SK-N-SH (cell line): ENCODE results near the gene ZGPAT. TPM values are rescaled to one million over a fixed set of nuclear protein-coding genes. Genes with fewer than 3 reads are reported as not detected.
A peak's percentile ranks its signal among the peaks of the same experiment; 100 is the strongest.

Experiments
- CTCF ChIA-PET: fragments of 300-600, 350-600 bp; formaldehyde crosslinking; extraction: SDS; loops from one replicate; lab custom pipeline; 2021; lab: Yijun Ruan, JAX
- POLR2A ChIA-PET: fragments of 350-600 bp; sonication (Branson Sonifier 250); formaldehyde crosslinking; extraction: SDS; loops from one replicate; lab custom pipeline; 2020; ENCODE audit warnings: antibody characterized with exemption, inconsistent platforms; lab: Yijun Ruan, JAX
- DNase-seq: peaks from one replicate; pipeline ENCODE4 v3.0.0; 2012
- H2AFZ ChIP-seq: fragments of 200-600 bp; sonication (generic); 2 replicates; pipeline ENCODE4 v1.8.1; 2016; ENCODE audit warnings: antibody characterized with exemption, mild to moderate bottlenecking, low read depth
- H3F3A ChIP-seq: fragments of 200-600 bp; sonication (generic); replicated peaks from 2 replicates; pipeline ENCODE3; 2016; ENCODE audit warnings: antibody characterized with exemption, mild to moderate bottlenecking; ENCODE audit not compliant: insufficient read depth
- H3K27ac ChIP-seq, 2 experiments: fragments of 200-500 bp in 1 of 2; fragments of 200-600 bp in 1 of 2; sonication (Bioruptor generic) in 1 of 2; sonication (generic), shearing (Covaris generic) in 1 of 2; 2 replicates each; pipeline versions ENCODE4 v1.5.1 to v1.6.1; 2014 to 2016; ENCODE audit warnings: low read depth in 2 of 2, inconsistent platforms in 1 of 2, low read length in 1 of 2, mild to moderate bottlenecking in 1 of 2, mixed read lengths in 1 of 2
- H3K27me3 ChIP-seq: fragments of 200-600 bp; sonication (generic), shearing (Covaris generic); 2 replicates; pipeline ENCODE4 v1.6.1; 2016; ENCODE audit warnings: mixed run types; ENCODE audit not compliant: insufficient read depth
- H3K36me3 ChIP-seq, 2 experiments: fragments of 200-500 bp in 1 of 2; fragments of 200-600 bp in 1 of 2; sonication (Bioruptor generic) in 1 of 2; sonication (generic) in 1 of 2; replicated peaks in 1 of 2; 2 replicates each; pipeline versions ENCODE3 to v1.5.1; 2014 to 2016; ENCODE audit warnings: low read length in 1 of 2, mild to moderate bottlenecking in 1 of 2; ENCODE audit not compliant: insufficient read depth in 2 of 2, control insufficient read depth in 1 of 2
- H3K4me1 ChIP-seq, 2 experiments: fragments of 200-500 bp in 1 of 2; fragments of 200-600 bp in 1 of 2; sonication (Bioruptor generic) in 1 of 2; sonication (generic), shearing (Covaris generic) in 1 of 2; 2 replicates each; pipeline versions ENCODE4 v1.5.1 to v1.6.1; 2014 to 2016; ENCODE audit warnings: low read depth in 1 of 2, low read length in 1 of 2, mixed run types in 1 of 2; ENCODE audit not compliant: insufficient read depth in 2 of 2, control insufficient read depth in 1 of 2
- H3K4me2 ChIP-seq: fragments of 200-600 bp; sonication (generic), shearing (Covaris generic); 2 replicates; pipeline ENCODE4 v1.6.1; 2017; ENCODE audit warnings: mixed run types
- H3K4me3 ChIP-seq, 2 experiments: fragments of 200-500 bp in 1 of 2; fragments of 200-600 bp in 1 of 2; sonication (Bioruptor generic) in 1 of 2; sonication (generic), shearing (Covaris generic) in 1 of 2; 2 replicates each; pipeline versions ENCODE4 v1.5.1 to v1.8.1; 2014 to 2016; ENCODE audit warnings: low read depth in 2 of 2, inconsistent platforms in 1 of 2, low read length in 1 of 2, mild to moderate bottlenecking in 1 of 2, mixed read lengths in 1 of 2, moderate library complexity in 1 of 2
- H3K79me2 ChIP-seq: fragments of 200-600 bp; sonication (generic); 2 replicates; pipeline ENCODE4 v1.8.1; 2017; ENCODE audit warnings: mild to moderate bottlenecking; ENCODE audit not compliant: insufficient read depth
- H3K9ac ChIP-seq: fragments of 200-600 bp; sonication (generic); 2 replicates; pipeline ENCODE4 v1.6.1; 2017; ENCODE audit warnings: mixed run types
- H3K9me2 ChIP-seq: fragments of 200-600 bp; sonication (generic); 2 replicates; pipeline ENCODE4 v1.6.1; 2017; ENCODE audit warnings: mixed run types
- H3K9me3 ChIP-seq: fragments of 200-600 bp; sonication (generic); 2 replicates; pipeline ENCODE4 v1.6.1; 2017; ENCODE audit warnings: mixed run types, mild to moderate bottlenecking, moderate library complexity
- H4K20me1 ChIP-seq: fragments of 200-600 bp; sonication (generic); 2 replicates; pipeline ENCODE4 v1.6.1; 2017; ENCODE audit warnings: mild to moderate bottlenecking, mixed run types; ENCODE audit not compliant: insufficient read depth
- CHD2 ChIP-seq: fragments of 150-350 bp; IDR thresholded peaks from 2 replicates; pipeline ENCODE4 v1.6.1; 2018; ENCODE audit warnings: low read length; ENCODE audit not compliant: partially characterized antibody
- ELF1 ChIP-seq: IDR thresholded peaks from 2 replicates; pipeline ENCODE4 v1.4.0; 2012
- EZH2phosphoT487 ChIP-seq: fragments of 200-600 bp; sonication (generic); IDR thresholded peaks from 2 replicates; pipeline ENCODE4 v1.6.1; 2017; ENCODE audit warnings: low read depth, mixed run types, mild to moderate bottlenecking, antibody characterized with exemption, moderate library complexity, borderline replicate concordance
- FOXM1 ChIP-seq: IDR thresholded peaks from 2 replicates; pipeline ENCODE4 v1.4.0; 2012; ENCODE audit warnings: low read depth, mild to moderate bottlenecking
- GABPA ChIP-seq: IDR thresholded peaks from 2 replicates; pipeline ENCODE4 v1.4.0; 2012; ENCODE audit warnings: low read depth, mild to moderate bottlenecking
- MXI1 ChIP-seq: IDR thresholded peaks from 2 replicates; pipeline ENCODE4 v1.6.1; 2012; ENCODE audit warnings: mild to moderate bottlenecking, low read depth, low read length, improper control_type of control experiment
- NFIC ChIP-seq: IDR thresholded peaks from 2 replicates; pipeline ENCODE4 v1.4.0; 2012; ENCODE audit warnings: borderline replicate concordance
- POLR2AphosphoS5 ChIP-seq: IDR thresholded peaks from 2 replicates; pipeline ENCODE4 v1.6.1; 2012; ENCODE audit warnings: low read depth, low read length
- RCOR1 ChIP-seq: fragments of 150-350 bp; IDR thresholded peaks from 2 replicates; pipeline ENCODE4 v1.6.1; 2017; ENCODE audit warnings: antibody characterized with exemption, low read length
- REST ChIP-seq: IDR thresholded peaks from 2 replicates; pipeline ENCODE4 v1.6.1; 2012; ENCODE audit warnings: mild to moderate bottlenecking, low read depth, low read length, moderate library complexity
- RFX5 ChIP-seq: IDR thresholded peaks from 2 replicates; pipeline ENCODE4 v1.6.1; 2012; ENCODE audit warnings: mild to moderate bottlenecking, improper control_type of control experiment, low read length
- RXRA ChIP-seq: IDR thresholded peaks from 2 replicates; pipeline ENCODE4 v1.4.0; 2012; ENCODE audit warnings: low read depth, mild to moderate bottlenecking, borderline replicate concordance
- SIN3A ChIP-seq: IDR thresholded peaks from 2 replicates; pipeline ENCODE4 v1.6.1; 2012; ENCODE audit warnings: low read depth, mild to moderate bottlenecking, low read length, moderate library complexity, borderline replicate concordance
- TAF1 ChIP-seq: IDR thresholded peaks from 2 replicates; pipeline ENCODE4 v1.6.1; 2012; ENCODE audit warnings: low read depth, mild to moderate bottlenecking, low read length, moderate library complexity, borderline replicate concordance
- USF2 ChIP-seq: fragments of 150-350 bp; IDR thresholded peaks from 2 replicates; pipeline ENCODE4 v1.6.1; 2017; ENCODE audit warnings: antibody characterized with exemption, low read length, low read depth, borderline replicate concordance
- YY1 ChIP-seq: IDR thresholded peaks from 2 replicates; pipeline ENCODE4 v1.4.0; 2012; ENCODE audit warnings: low read depth, mild to moderate bottlenecking
- WGBS: methylation state at CpG from one replicate; pipeline ENCODE4 v1.1.6; 2017; ENCODE audit warnings: low lambda C conversion rate; 5-methylcytosine and 5-hydroxymethylcytosine counted together
- polyA plus RNA-seq, 3 experiments: library from polyadenylated mRNA; depleted of rRNA; stranded (reverse); fragments of >200 nt; gene quantifications; 2 replicates each; pipeline ENCODE4 v1.2.3, GENCODE V29; 2012
- TF ChIP-seq, protein P1 (sequence below): IDR thresholded peaks from 2 replicates; pipeline ENCODE4 v1.4.0; 2012; ENCODE audit warnings: low read depth

ZGPAT gene
- polyA plus RNA-seq (2012; rRNA removed): 33.7 and 36.8 TPM in 2 replicates
- 9.8 and 14.3 TPM in 2 replicates for polyA plus RNA-seq (2012; cell fraction: cytosol; rRNA removed)
- 152 and 206 TPM in 2 replicates for polyA plus RNA-seq (2012; cell fraction: nucleus; rRNA removed)

DNA sequence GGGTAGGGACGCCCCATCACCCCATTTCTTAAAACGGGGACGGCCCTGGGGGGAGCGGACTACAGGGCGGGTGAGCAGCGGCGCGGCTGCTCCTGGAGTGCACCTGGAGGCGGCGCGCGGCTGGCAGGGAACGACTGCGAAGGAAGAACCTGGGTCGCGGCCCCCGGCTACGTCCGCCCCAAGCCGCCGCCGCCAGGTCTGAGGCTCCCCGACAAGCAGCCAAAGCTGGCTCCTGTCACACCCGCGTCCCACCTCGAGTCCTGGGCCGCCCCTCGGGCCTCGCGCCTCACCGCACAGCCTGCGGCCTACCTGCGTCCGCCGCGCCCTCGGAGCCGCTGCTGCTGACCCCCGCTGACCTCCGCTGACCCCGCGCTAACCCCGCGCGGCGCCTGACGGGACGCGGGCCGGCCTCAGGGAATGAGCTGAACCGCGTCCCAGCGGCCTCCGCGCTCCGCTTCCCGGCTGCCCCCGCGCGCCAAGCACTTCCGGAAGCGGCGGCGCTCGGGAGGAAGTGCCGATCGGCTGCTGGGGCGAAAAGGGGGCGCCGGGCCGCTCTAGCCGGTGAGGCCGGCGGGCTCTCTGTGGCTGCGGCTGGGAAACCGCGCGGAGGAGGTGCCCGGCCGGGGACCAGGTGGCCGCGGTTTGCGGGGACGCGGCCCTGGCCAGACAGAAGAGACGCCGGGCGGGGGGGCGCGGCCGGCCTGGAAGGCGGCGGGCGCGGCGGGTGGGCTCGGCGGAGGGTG is at the start of gene ZGPAT, which contains the start of gene ARFRP1:
Gene ZGPAT, plus strand, starts transcription at position 482 of the 743 bp plus-strand sequence. CDS start 542 bp downstream, outside the sequence.
Gene ARFRP1, minus strand, starts transcription at position 419 of the 743 bp plus-strand sequence. CDS start 885 bp downstream, outside the sequence.
- peaks cover 0 to 20% of the 10 kb centered on the region in 2 experiments; a peak in 1 of 4 replicates for H3K4me1 ChIP-seq
- peak; percentile 47; the same call in 1 of the 2 replicates for TF ChIP-seq SIN3A
- no peak for TF ChIP-seq USF2
- TF ChIP-seq, protein P1, sequence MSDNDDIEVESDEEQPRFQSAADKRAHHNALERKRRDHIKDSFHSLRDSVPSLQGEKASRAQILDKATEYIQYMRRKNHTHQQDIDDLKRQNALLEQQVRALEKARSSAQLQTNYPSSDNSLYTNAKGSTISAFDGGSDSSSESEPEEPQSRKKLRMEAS: peak; percentile 76
- peak; percentile 94; the same call in 1 of the 2 replicates for TF ChIP-seq RXRA
- TF ChIP-seq POLR2AphosphoS5: peak; percentile 65
- TF ChIP-seq GABPA: peak; percentile 88
- TF ChIP-seq EZH2phosphoT487: no peak
- 0 out of 2 replicates have a peak, but pooled peaks have one; percentile 23 for TF ChIP-seq FOXM1
- TF ChIP-seq YY1: 0 out of 2 replicates have a peak, but pooled peaks have one; percentile 44
- TF ChIP-seq TAF1: peak; percentile 36; the same call in 1 of the 2 replicates
- peak; percentile 85 for TF ChIP-seq ELF1
- TF ChIP-seq CHD2: peak; percentile 87
- TF ChIP-seq RCOR1: no peak
- peak; percentile 56 for TF ChIP-seq MXI1
- H3K27ac ChIP-seq: peak within 1 kb of the TSS; percentile 65 to 71
- H3K9me3 ChIP-seq: peaks cover 7% of the 10 kb centered on the region
- peak within 1 kb of the TSS; percentile 89 for H3K9ac ChIP-seq
- H3K4me2 ChIP-seq: peak within 1 kb of the TSS; percentile 92
- no peaks in the 10 kb centered on the region for H3K9me2 ChIP-seq
- H2AFZ ChIP-seq: no peak within 1 kb of the TSS
- H4K20me1 ChIP-seq: 0 out of 2 replicates have a peak, but pooled peaks cover 1% of the 10 kb centered on the region
- ChIA-PET POLR2A (interaction anchor here (0.6 to 2.6 kb wide), 10 partner anchors 10 to 272 kb away, joined by 3 to 22 read pairs (median 4); partner anchors contain the start of genes RTEL1, SAMD10, STMN3 and TNFRSF6B), CTCF (interaction anchor here (0.9 to 1.6 kb wide), 5 partner anchors 14 to 272 kb away, joined by 3 to 4 read pairs (median 3); no protein-coding TSS in a partner anchor)
- DNase-seq: peak; percentile 96
- under 1% methylated on average over 44 of the region's 98 CpGs for WGBS
- H3K27me3 ChIP-seq: no peaks in the 10 kb centered on the region
- H3K4me3 ChIP-seq: peak within 1 kb of the TSS; percentile 70 to 90
- peaks cover 79% of the 10 kb centered on the region for H3K79me2 ChIP-seq
- peaks cover 4% of the 10 kb centered on the region for H3F3A ChIP-seq
- peaks cover 43 to 53% of the 10 kb centered on the region in 2 experiments for H3K36me3 ChIP-seq

DNA sequence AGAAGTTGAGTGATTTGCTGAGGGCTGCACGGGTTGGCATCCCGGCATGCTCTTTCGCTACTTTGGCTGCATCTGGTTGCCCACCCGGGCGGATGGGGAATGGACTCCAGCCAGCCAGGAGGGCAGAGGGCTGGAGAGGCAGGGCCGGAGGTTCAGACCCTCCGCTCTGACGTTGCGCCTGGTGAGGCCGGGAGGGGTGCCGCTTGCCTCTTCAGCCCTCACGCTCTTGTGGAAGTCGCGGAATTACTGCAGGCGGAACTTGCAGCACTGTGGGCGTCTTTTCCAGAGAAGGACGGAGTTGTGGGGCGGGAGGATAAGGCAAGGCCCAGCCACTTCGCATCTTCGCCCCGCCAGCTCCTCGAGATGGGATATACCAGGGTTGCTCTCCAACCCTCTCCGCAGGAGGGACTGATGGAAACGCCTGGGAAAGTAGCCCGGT is 49.1 kb upstream of the ZGPAT start:
- ChIA-PET POLR2A (interaction anchor here (1.0 to 1.3 kb wide), 4 partner anchors 31 to 122 kb away, joined by 3 to 8 read pairs (median 6); partner anchors contain the start of genes ARFRP1, GMEB2, PTK6 and ZGPAT), CTCF (no interaction called here)
- H4K20me1 ChIP-seq: no peaks in the 10 kb centered on the region
- no peak overlapping the region for H2AFZ ChIP-seq
- peak overlapping the region; percentile 62 for H3K9ac ChIP-seq
- H3K27ac ChIP-seq: peak overlapping the region; percentile 59 to 89; a peak in 3 of 4 replicates
- peaks cover 5 to 28% of the 10 kb centered on the region in 2 experiments; a peak in 2 of 4 replicates for H3K4me1 ChIP-seq
- peak overlapping the region; percentile 91 to 97 for H3K4me3 ChIP-seq
- no peaks in the 10 kb centered on the region for H3K27me3 ChIP-seq
- peaks cover 8% of the 10 kb centered on the region for H3F3A ChIP-seq
- peak; percentile 45 for DNase-seq
- H3K36me3 ChIP-seq: peaks cover 0 to 34% of the 10 kb centered on the region in 2 experiments
- H3K4me2 ChIP-seq: peak overlapping the region; percentile 82
- no peak for TF ChIP-seq RFX5
- TF ChIP-seq NFIC: 0 out of 2 replicates have a peak, but pooled peaks have one; percentile 1
- TF ChIP-seq REST: no peak
- no peak for TF ChIP-seq MXI1
- no peaks in the 10 kb centered on the region for H3K9me3 ChIP-seq
- peaks cover 25% of the 10 kb centered on the region for H3K79me2 ChIP-seq
- WGBS: 2% methylated on average over 17 of the region's 25 CpGs
- no peaks in the 10 kb centered on the region for H3K9me2 ChIP-seq
